GM21529 (cell line): ENCODE results near the gene MYO10.
A peak's percentile ranks its signal among the peaks of the same experiment; 100 is the strongest.
"Not testable (repeated sequence)": the region's sequence is repeated elsewhere in the genome, so short reads cannot be mapped to it uniquely, and the experiment has no call there.

Source experiments
- ATAC-seq: cut with Tn5 transposase; IDR thresholded peaks from one replicate; pipeline ENCODE4 v1.9.1; 2021; ENCODE audit not compliant: unreplicated experiment

MYO10 gene

DNA sequence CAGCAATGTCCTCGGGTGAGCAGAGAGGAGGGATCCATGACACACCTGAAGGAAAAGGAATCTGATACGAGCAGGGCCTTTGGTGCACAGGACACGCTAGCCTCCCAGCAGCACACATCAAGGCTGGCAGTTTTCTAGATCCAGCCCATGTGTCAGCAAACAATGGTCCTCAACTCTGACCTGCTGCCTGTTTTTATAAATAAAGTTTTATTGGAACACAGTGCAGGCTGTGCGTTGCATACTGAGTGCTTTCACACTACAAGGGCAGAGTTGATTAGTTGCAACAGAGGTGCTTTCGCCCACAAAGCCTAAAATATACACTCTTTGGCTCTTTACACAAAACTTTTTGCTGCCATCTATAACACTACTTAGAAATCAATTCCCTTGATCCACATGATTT lies 147.1 kb downstream of the MYO10 start:
- no peak for ATAC-seq

DNA sequence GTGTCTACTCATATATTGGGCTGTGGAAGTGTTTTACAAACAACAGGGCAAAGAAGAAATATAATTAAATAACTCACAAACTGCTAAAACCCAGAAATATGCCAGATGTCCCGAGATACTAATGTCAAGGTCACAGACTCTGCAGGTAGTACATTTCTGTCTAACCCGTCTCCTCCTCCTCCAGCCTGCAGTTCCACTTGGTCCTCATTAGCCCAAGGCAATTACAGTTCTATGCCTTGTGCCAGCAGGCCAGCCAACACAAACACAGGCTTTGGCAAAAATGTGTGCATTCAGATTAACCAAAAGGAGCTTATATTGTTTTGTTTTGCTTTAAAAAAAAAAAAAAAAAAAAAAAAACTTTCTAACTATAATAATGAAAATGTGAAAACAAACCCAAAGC lies 148.8 kb downstream of the MYO10 start:
- no peak for ATAC-seq

DNA sequence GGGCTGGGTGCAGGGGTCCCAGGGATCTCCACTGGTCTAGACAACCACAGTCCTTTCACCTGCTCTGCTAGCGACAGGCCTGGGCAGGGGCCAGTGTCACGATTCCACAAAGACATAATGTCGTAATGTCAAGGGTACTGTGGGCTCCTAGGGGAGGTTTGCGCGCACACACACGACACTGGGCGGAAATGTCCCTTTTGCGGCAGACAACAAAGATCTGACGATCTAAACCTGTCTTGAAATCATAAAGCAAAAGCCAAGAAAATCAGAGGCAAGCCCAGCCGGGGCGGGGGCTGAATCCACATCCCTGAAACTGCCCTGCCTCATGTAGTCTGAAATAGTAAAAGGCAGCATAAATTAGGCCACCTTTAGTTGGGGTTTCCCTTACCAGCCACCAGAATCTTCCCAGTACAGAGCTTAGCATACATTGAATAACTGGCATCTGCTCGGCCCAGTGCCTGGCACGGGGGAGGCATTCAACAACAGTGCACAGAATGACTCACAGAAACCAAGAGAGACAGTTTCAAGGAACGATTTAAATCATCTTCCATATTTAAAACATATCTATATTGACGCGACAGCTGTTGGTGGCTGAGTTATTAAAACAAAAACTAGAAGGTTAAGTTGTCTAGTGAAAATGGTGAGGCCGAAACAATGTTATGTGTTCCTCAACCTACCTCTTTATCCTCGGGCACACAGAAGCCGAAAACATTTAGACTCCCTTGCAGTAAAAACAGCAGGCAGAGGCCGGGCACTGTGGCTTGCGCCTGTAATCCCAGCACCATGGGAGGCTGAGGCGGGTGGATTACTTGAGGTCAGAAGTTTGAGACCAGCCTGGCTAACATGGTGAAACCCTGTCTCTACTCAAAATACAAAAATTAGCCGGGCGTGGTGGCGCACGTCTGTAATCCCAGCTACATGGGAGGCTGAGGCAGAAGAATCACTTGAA lies 151.0 kb downstream of the MYO10 start:
- ATAC-seq = peak; percentile 94

DNA sequence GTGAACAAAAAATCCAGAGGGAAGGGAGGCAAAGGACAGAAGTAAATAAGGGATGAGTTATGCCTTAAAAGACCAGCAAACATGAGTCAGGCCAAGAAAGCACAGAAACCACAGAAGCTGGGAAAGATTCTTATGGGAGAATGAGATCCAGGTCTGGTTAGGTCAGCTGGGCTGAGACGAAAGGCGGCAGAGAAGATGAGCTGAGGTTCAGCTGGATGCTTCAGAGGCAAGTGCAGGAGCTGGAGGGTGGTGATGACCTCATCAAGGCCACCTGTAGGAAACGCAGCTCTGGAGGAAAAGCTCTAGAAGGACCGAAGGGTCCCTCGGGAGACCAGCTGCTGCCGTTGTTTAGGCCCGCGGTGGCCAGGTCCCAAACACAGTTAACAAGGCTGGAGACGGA lies 152.0 kb downstream of the MYO10 start:
- no peak for ATAC-seq

DNA sequence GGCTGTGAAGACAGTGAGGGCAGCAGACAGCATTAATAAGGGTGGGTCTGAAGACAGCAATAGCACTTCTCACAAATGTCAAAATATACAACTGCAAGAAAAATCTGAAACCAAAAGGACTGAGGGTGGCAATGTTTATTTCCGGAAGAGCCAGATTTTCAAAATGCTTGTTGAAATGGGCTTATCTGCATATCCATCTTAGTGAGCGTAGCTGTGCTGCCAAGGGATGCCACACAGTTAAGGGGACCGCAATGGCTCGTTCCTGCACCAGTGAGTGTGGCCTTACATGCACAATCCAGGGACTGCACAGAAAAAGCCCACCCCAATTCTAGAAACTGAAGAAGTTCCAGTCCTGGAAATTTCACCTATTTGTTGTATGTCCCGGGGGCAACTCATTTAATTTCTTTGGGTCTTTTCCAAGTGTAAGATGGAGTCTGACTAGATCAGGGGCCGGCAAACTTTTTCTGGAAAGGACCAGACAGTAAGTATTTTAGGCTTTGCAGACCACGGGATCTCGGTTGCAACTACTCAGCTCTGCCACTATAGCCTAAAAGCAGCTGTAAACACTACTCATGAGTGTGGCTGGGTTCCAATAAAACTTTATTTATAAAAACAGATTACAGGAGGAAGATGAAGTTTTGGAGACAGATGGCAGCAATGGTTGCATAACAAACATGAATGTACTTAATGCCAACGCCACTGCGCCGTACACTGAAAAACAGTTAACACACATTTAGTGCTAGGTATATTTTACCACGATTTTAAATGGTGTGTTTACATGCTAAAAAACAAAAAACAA lies 154.1 kb downstream of the MYO10 start:
- ATAC-seq = no peak

DNA sequence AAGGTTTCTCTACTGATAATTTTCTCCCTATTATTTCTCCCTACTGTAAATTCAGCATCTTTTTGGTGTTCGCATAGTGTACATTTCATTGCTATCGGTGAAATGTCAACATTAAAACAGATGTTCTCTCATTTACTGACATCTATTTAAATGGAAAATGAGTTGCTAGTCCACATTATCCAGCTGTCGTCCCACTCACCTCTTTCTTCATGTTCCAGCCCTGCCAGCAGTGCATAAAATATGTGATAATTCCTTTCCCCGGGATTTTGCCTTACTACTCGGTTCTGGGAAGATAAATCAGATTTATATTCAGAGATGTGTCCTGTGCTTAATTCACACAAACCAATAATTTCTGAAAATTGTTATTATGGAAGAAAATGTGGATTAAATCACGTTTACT lies 155.8 kb downstream of the MYO10 start:
- no peak for ATAC-seq

DNA sequence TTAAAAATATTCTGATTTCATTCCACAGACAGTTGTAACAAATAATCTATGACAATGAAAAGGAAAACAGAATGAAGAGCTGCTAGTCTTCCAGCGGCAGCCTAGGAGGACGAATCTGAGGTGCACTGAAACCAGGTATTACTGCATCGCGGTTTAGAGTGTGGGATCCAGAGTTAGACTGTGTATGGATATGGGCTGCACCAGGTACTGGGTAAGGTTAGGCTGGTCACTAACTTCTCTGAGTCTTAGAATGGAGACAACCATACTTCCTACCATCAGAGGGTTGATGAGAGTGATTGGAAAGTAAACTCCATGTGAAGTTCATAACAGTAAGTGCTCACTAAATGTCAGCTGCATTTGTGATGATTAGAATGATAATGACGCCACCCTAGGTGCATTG lies 158.7 kb downstream of the MYO10 start:
- ATAC-seq = no peak

DNA sequence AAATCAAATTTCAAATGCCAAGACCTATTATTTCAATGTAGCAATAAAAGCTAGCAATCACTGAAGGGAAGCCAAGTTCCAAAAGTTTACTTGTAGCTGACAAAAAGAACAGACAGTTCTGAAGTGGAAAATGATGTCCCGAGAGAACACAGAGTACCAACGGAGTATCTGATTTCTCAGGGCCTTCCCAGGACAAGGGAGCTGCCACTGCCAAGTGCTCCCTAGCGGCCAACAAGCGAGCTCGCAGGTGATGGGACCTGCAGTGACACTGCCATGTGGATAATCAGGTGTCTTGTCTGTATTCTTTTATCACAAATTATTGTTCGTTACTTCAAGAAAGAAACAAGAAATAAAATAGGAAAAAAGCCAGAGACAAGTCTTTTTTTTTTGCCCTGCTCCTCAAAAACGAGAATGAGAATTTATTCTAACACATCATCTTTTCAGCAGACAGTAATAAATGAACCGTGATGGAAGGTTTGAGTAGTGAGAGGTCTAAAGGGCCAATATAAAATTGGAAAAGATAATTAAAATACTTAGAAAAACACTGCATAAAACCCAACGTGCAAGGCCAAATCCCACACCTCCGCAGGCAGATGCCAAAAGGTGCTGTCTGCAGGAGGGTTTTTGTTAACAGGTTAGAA lies 159.4 kb downstream of the MYO10 start:
- no peak for ATAC-seq

DNA sequence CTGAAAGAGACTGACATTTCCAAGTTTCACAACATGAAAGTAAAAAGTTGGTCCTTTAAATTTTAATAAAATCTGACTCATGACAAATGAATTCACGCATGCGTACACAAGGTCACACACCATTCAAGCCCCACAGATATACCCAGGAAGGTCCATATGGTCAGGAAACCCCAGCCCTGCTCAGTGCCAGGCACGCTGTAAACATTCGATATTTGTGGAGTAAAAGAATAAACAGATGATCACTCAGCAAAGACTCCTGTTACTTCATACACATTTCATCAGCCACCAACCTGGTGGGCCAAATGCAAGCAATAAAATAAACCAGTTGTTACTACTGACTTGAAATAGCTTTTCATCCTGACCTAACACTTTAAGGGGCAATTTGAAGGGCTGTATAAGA lies 161.3 kb downstream of the MYO10 start:
- no peak for ATAC-seq

DNA sequence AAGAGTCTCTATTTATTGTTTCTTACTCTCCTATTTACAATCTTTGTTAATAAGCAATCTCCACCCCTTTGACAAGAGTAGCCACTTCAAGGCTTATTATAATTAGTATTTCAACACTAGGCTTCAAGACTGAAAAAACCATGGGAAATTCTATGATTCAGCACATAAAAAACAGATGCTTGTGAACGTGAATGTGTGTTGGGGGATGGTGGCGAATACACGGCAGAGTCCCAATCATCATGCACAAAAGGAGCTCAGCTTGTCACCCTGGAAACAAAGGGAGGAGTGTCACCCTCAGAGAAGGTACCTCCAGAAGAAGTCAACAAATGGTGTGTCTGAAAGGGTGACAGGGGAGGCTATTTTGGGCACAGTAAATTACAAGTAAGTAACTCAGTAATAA lies 162.1 kb downstream of the MYO10 start:
- no peak for ATAC-seq

DNA sequence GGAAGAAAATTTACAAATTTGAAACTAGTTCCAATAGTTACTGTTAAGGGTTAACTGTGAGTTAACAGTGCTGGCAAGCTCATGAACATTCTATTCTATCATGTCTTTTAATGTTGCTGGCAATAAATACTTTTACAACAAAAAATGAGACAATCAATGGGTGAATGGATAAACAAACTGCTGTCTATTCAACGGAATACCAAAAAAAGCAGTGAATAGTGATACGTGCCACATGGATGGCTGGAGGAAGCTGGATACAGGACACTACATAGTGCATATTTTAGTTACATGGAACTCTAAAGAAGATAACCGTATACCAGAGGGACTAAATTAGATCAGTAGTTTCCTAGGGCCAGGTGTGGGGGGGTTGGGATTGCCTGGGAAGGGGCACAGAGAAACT lies 163.5 kb downstream of the MYO10 start:
- no peak for ATAC-seq

DNA sequence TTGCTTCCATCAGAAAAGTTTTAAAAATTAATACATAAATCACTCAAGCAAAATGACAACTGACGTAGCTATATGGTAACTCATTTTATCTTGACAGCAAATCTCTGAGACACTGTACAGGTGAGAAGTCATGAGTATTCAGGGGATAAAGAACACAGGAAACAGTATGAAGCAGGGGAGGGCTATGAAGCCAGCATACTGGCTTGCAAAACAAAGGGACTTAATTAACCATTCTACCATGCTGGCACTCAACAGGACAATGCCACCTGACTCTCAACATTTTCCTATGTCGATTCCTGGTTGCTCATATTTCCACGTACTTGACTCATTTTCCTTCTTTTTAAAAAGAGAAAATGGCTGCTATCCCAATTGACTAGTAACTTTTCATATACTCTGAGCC lies 167.9 kb downstream of the MYO10 start:
- ATAC-seq = no peak

DNA sequence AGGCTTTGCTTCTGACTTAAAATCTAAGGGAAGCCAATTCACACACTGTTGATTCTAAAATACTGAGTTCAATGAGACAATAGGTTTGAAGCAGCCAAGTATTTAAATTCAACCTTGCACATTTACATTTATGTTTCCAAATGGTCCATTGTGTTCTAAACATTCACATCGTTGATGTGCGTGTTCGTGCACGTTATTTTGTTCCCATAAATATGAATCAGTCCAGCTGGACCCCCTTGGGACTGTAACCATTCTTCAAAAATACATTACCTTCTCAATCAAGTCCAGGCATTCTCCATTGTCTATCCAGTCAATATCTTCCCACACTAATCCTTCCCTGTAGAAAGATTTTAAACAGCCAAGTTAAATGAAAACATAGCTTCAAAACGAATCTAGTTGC lies 172.9 kb downstream of the MYO10 start:
- no peak for ATAC-seq

DNA sequence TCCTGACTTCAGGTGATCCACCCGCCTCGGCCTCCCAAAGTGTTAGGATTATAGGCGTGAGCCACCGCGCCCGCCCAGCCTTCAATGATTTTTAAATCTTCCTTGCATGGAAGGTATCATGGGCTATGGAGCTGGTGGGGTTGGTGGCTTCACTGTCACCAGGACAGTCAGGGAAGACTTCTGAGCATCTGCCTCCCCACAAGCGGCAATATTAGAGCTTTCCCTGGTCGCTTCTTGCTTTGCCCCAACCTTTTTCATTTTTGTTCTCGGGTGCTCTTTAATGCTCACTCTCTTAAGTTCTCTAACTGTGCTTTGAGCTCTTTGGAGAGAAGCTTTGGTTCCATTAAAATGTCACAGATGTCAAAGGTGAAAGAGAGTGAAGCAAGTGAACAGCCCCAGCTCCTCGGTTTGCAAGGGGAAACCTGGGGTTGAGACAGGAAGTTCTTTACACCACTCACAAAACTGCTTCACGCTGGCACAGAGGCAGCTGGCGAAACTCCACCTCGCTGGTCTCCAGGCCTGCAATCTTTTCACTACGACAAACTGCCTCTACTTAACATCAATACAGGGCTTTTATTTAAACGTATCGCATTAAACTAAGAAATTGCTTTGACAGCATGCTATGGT lies 176.8 kb downstream of the MYO10 start:
- ATAC-seq = no peak

DNA sequence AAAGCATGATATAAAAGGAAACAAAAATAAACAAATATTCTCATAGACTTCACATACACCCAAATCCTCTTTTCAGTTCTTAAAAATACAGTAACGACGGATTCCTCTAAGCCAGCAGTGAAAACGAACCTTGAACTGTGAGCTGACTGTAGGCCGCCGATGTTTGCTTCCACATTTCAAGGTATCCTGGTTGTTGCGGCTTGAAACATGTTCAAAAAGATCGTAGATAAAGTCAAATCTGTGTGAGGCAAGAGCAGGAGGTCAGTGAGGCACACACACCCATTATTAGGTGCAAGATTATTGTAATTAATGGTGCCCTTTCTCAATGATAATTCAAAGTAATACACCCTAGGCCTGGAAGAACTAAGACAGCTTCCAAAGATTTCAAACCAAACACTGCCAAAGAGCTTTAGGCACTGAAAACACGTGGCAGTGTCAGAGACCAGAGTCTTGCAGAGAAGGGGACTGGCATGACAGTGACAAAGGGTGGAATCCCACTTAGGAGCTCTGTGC lies 178.0 kb downstream of the MYO10 start:
- ATAC-seq = no peak

DNA sequence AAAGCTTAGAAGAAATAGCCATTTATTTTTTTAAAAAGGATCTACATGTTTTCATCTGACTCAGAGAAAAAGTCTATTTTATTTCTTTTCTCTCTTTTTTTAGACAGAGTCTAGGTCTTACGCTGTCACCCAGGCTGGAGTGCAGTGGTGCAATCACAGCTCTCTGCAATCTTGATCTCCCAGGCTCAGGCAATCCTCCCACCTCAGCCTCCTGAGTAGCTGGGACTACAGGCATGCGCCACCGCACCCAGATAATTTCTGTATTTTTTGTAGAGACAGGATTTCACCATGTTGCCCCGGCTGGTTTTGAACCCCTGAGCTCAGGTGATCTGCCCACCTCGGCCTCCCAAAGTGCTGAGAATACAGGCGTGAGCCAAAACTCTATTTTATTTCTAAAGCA lies 178.5 kb downstream of the MYO10 start:
- not testable (repeated sequence) for ATAC-seq

DNA sequence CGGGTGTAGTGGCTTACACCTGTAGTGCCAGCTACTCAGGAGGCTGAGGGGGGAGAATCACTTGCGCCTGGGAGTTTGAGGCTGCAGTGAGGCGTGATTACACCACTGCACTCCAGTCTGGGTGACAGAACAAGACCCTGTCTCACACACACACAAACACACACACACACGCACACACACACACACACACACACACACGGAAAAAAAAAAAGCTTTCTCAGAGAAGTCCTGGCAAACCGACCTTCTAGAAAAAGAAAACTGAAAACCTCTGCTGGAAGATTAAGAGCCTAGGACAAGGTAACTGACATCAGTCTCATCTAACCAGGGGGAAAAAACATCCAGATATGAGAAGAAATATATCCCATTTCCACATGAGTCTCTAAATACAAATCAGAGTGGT lies 178.9 kb downstream of the MYO10 start:
- no peak for ATAC-seq

DNA sequence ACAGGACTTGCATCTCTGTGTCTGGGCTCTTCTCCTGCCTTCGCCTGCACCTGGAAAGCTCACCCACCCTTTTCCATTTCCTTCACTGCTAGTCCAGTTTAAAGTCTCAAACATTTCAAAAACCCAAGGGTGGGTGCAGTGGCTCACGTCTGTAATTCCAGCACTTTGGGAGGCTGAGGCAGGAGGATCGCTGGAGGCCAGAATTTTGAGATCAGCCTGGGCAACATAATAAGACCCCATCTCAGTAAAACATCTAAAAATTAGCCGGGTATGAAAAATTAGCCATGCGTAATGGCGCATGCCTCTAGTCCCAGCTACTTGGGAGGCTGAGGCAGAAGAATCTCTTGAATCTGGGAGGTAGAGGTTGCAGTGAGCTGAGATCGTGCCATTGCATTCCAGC lies 179.4 kb downstream of the MYO10 start:
- no peak for ATAC-seq

DNA sequence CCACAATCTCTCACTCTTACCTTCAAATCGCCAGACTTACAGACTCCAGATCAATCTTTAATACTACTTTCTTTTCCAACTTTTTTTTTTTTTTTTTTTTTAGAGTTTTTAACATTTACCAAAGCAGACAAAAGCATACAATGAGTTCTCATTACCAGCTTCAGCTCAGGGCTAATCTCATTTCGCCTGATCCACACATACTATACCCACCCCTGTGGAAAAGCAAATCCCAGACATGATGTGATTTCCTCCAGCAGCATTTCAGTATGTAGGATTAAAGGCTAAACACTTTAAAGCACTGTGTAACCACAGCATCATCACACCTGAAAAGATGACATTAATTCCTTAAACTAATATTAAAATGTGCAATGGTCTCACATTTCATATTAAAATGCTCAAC lies 180.4 kb downstream of the MYO10 start:
- no peak for ATAC-seq

DNA sequence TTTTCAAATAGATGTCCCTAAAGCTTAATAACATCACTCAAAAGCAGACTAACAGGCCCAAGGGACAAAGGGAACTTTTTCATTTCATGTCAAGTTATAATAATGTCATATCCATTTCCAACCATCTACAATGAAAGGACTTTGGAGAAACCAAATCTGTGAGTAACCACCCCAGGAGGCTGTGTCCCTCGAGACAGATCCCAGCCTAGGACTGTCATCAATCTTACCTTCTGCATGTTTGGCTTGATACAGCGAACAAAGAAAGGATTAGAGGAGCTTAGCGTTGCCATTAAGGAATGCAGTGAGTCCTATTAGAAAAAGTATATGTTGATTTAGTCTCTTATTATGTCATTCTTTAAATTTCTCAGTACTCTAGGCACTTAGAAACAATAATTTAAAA lies 181.5 kb downstream of the MYO10 start:
- ATAC-seq = no peak

DNA sequence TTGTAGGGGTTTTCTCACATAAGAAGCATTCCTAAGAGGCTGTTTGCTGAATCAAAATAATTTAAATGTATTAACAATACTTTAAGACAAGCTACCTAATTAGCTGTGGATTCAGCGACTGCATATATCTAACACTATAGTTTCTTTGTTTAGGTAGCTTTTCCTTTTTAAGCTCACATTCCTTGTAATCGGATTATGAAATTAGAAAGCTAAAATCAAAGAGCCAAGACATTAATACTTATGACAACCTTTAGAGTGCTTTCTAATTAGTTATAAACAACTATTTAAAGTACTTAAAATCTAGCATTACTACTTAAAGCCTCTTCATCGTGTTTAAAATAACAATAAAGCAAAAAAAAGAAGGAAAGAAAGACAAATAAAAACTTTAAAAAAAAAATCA lies 182.0 kb downstream of the MYO10 start:
- ATAC-seq = no peak
